ELR (cell line): ENCODE data around the gene NHSL1.

Experiments used
- DNase-seq: peaks from one replicate; pipeline ENCODE4 v3.0.0-alpha.2; 2015; ENCODE audit warnings: low read depth

The NHSL1 gene

GRCh38 chr6:138456401-138456790 is 42.9 kb downstream of the NHSL1 start:
- DNase-seq = no peak

GRCh38 chr6:138455746-138456400 is 43.4 kb downstream of the NHSL1 start:
- peak; percentile 72 for DNase-seq

- peak; percentile 30 for DNase-seq
Observed at GRCh38 chr6:138454981-138455706, 44.1 kb downstream of the NHSL1 start.

GRCh38 chr6:138451043-138451442 is 48.3 kb downstream of the NHSL1 start:
- DNase-seq = no peak

- no peak for DNase-seq
Observed at GRCh38 chr6:138450445-138450844, 48.8 kb downstream of the NHSL1 start.

GRCh38 chr6:138446821-138447220 is 52.5 kb downstream of the NHSL1 start:
- no peak for DNase-seq

GRCh38 chr6:138443979-138444378 is 55.3 kb downstream of the NHSL1 start:
- DNase-seq = peak; percentile 12

- no peak for DNase-seq
Observed at GRCh38 chr6:138442663-138443062, 56.6 kb downstream of the NHSL1 start.

GRCh38 chr6:138441965-138442364 is 57.3 kb downstream of the NHSL1 start:
- no peak for DNase-seq

GRCh38 chr6:138440758-138441357 is 58.4 kb downstream of the NHSL1 start:
- DNase-seq = no peak

- DNase-seq = no peak
Observed at GRCh38 chr6:138440296-138440695, 59.0 kb downstream of the NHSL1 start.

- DNase-seq = no peak
Observed at GRCh38 chr6:138439546-138439945, 59.7 kb downstream of the NHSL1 start.

GRCh38 chr6:138434925-138435324 is 64.4 kb downstream of the NHSL1 start:
- no peak for DNase-seq

- no peak for DNase-seq
Observed at GRCh38 chr6:138434096-138434495, 65.2 kb downstream of the NHSL1 start.

- no peak for DNase-seq
Observed at GRCh38 chr6:138432063-138432356, 67.3 kb downstream of the NHSL1 start.

GRCh38 chr6:138431256-138432062 is 67.8 kb downstream of the NHSL1 start:
- no peak for DNase-seq

GRCh38 chr6:138430361-138431145 is 68.7 kb downstream of the NHSL1 start:
- no peak for DNase-seq

GRCh38 chr6:138429761-138430160 is 69.5 kb downstream of the NHSL1 start:
- no peak for DNase-seq

- DNase-seq = peak; percentile 73
Observed at GRCh38 chr6:138428944-138429598, 70.2 kb downstream of the NHSL1 start.

- DNase-seq = no peak
Observed at GRCh38 chr6:138427701-138428100, 71.6 kb downstream of the NHSL1 start.

- no peak for DNase-seq
Observed at GRCh38 chr6:138426500-138427123, 72.7 kb downstream of the NHSL1 start.
